B cell (primary cell): ENCODE data around the gene ATP9A.

ENCODE experiments used
- EZH2 ChIP-seq: IDR thresholded peaks from 2 replicates; pipeline ENCODE4 v1.6.1; 2012; ENCODE audit warnings: borderline replicate concordance, low read depth, mild to moderate bottlenecking, moderate library complexity, low read length; ENCODE audit not compliant: insufficient read depth, poor library complexity, severe bottlenecking
- TF ChIP-seq, protein P1 (sequence below): fragments of 200-600 bp; IDR thresholded peaks from one replicate; pipeline ENCODE4 v1.8.0; 2022; ENCODE audit warnings: antibody characterized with exemption, mild to moderate bottlenecking

DNA sequence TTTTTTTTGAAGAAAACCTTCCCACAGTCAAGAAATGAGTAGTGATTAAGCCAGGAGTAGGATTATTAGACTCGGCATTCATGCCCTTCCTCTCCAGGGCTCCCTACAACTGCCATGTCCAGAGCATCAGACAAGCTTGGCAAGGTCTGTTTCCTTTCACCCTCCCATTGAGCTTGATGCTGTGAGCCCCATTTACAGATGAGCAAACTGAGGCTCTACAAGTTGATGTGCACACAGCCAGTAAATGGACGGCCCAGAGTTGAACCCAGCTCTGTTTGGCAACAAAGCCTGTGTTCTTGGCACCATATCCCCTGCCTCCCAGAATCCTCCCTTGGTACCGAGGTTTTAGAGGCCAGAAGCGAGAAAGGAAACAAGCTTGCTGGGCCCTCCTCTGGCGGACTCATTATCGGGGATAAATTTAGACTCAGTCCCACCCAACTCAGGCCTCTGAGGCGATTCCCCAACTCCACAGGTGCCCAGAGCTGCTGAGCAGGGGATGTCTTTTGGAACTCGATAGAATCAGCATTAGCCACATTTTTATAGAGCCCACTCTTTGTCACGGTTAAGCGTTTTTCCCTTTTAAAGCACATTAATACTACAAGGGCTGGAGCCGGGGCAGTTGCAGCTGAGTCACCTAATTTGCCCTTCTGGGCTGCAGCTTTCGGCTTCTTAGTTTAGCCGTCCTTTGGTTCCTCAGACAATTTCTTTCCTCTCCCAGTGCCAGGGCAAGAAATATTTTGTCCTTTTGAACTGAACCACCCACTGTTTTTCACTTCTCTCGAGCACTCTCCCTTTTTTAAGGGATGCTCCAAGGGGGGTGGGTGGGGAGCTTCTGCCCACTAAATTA, 202.7 kb downstream of the ATP9A start:
- TF ChIP-seq, protein P1, sequence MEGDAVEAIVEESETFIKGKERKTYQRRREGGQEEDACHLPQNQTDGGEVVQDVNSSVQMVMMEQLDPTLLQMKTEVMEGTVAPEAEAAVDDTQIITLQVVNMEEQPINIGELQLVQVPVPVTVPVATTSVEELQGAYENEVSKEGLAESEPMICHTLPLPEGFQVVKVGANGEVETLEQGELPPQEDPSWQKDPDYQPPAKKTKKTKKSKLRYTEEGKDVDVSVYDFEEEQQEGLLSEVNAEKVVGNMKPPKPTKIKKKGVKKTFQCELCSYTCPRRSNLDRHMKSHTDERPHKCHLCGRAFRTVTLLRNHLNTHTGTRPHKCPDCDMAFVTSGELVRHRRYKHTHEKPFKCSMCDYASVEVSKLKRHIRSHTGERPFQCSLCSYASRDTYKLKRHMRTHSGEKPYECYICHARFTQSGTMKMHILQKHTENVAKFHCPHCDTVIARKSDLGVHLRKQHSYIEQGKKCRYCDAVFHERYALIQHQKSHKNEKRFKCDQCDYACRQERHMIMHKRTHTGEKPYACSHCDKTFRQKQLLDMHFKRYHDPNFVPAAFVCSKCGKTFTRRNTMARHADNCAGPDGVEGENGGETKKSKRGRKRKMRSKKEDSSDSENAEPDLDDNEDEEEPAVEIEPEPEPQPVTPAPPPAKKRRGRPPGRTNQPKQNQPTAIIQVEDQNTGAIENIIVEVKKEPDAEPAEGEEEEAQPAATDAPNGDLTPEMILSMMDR: no peak
- TF ChIP-seq EZH2: no peak
